Tibial nerve (tissue), 4 donors: ENCODE measurements around the gene QDPR.

Experiments
- EP300 ChIP-seq, 2 donors: sonication (generic); formaldehyde crosslinking; IDR thresholded peaks; one replicate each; pipeline ENCODE4 v1.6.1; 2017; ENCODE audit warnings: antibody characterized with exemption in 2 of 2, mild to moderate bottlenecking in 1 of 2
- POLR2A ChIP-seq, 2 donors: fragments of 450-650 bp; IDR thresholded peaks; one replicate each; pipeline ENCODE4 v1.6.1; 2017; ENCODE audit warnings: antibody characterized with exemption in 2 of 2, mild to moderate bottlenecking in 2 of 2, moderate library complexity in 2 of 2
- TF ChIP-seq, protein P1 (sequence below), 5 experiments: fragments of 200-600 bp in 3 of 5; fragments of 450-650 bp in 2 of 5; sonication (generic) in 3 of 5; IDR thresholded peaks; one replicate each; pipeline ENCODE4 v1.5.1; 2016 to 2019; ENCODE audit warnings: antibody characterized with exemption in 5 of 5, mild to moderate bottlenecking in 3 of 5, moderate library complexity in 2 of 5

GRCh38 chr4:17494258-17495190, 17.4 kb downstream of the QDPR start:
- TF ChIP-seq, protein P1, sequence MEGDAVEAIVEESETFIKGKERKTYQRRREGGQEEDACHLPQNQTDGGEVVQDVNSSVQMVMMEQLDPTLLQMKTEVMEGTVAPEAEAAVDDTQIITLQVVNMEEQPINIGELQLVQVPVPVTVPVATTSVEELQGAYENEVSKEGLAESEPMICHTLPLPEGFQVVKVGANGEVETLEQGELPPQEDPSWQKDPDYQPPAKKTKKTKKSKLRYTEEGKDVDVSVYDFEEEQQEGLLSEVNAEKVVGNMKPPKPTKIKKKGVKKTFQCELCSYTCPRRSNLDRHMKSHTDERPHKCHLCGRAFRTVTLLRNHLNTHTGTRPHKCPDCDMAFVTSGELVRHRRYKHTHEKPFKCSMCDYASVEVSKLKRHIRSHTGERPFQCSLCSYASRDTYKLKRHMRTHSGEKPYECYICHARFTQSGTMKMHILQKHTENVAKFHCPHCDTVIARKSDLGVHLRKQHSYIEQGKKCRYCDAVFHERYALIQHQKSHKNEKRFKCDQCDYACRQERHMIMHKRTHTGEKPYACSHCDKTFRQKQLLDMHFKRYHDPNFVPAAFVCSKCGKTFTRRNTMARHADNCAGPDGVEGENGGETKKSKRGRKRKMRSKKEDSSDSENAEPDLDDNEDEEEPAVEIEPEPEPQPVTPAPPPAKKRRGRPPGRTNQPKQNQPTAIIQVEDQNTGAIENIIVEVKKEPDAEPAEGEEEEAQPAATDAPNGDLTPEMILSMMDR (IDR thresholded peaks at IDR 0.05), result no peak
- no peak for TF ChIP-seq POLR2A (IDR thresholded peaks at IDR 0.05)
- no peak for TF ChIP-seq EP300 (IDR thresholded peaks at IDR 0.05)
